ENCODE data around the gene TNS3.

- no peak for TF ChIP-seq ELF1 (IDR thresholded peaks at IDR 0.05)
- TF ChIP-seq FOXJ3 (CRISPR knock-in tag; IDR thresholded peaks at IDR 0.05) = no peak
- no peak for TF ChIP-seq TEAD4 (IDR thresholded peaks at IDR 0.05; ENCODE audit: borderline replicate concordance, insufficient read depth)
- TF ChIP-seq CTCF (IDR thresholded peaks at IDR 0.05) = no peak
- TF ChIP-seq EZH2phosphoT487 (IDR thresholded peaks at IDR 0.05; ENCODE audit: borderline replicate concordance, low read depth) = no peak
- no peak for TF ChIP-seq YY1 (IDR thresholded peaks at IDR 0.05; ENCODE audit: low read depth)
- no peak for TF ChIP-seq GABPA (IDR thresholded peaks at IDR 0.05; ENCODE audit: low read depth)
- TF ChIP-seq MAX (IDR thresholded peaks at IDR 0.05; ENCODE audit: low read depth) = no peak
- TF ChIP-seq USF2 (IDR thresholded peaks at IDR 0.05; ENCODE audit: borderline replicate concordance, low read depth, low read length) = no peak
- TF ChIP-seq RAD21 (IDR thresholded peaks at IDR 0.05; ENCODE audit: low read length) = no peak
- TF ChIP-seq EP300 (IDR thresholded peaks at IDR 0.05; ENCODE audit: borderline replicate concordance in 1 of 2, low read depth in 1 of 2, low read length in 1 of 2) = no peak
- TF ChIP-seq REST (IDR thresholded peaks at IDR 0.05; ENCODE audit: low read depth, low read length) = no peak
- TF ChIP-seq TAF1 (IDR thresholded peaks at IDR 0.05; ENCODE audit: borderline replicate concordance, low read depth, low read length) = no peak
- TF ChIP-seq RFX5 (IDR thresholded peaks at IDR 0.05; ENCODE audit: low read length) = no peak
Measured at GRCh38 chr7:47392241-47392759, 189.6 kb downstream of the TNS3 start.

All from SK-N-SH (cell line).